GM10248 (cell line): ENCODE measurements around the gene TPP2.

Experiments used
- CTCF ChIA-PET: fragments of 300-600 bp; sonication (Branson Sonifier 250); formaldehyde crosslinking; extraction: SDS; loops from one replicate; lab custom pipeline; 2021; ENCODE audit warnings: antibody characterized with exemption; lab: Yijun Ruan, JAX
- POLR2A ChIA-PET: fragments of 350-650 bp; sonication (Branson Sonifier 250); formaldehyde crosslinking; extraction: SDS; loops from one replicate; lab custom pipeline; 2020; ENCODE audit warnings: antibody characterized with exemption; lab: Yijun Ruan, JAX
- DNase-seq: peaks from one replicate; pipeline ENCODE4 v3.0.0; 2012; ENCODE audit errors: extremely low spot score
- TF ChIP-seq, protein P1 (sequence below): IDR thresholded peaks from 2 replicates; pipeline ENCODE4 v1.5.1; 2012; ENCODE audit warnings: mild to moderate bottlenecking, low read depth; ENCODE audit errors: extremely low read depth, missing control alignments, control extremely low read depth

TPP2 gene

DNA sequence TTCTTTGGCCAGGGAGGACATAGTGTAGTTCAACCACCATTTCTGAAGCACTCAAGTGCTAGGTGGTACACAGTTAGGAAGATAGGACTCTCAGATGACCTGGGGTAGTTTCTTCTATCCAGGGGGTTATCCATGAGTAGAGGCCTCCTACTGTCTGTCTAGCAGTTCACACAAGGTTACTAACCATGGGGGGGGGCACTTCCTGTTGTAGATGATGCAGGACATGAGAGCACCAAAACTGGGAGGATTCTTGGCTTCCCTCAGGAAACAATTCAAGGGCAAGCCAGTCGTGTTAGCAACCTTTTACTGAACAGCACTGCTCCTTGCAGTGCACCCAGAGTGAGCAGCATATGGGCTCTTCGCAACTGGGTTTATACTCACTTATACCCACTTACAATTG is 8.9 kb upstream of the TPP2 start:
- CTCF ChIA-PET, result no interaction called here
- no peak for DNase-seq
- POLR2A ChIA-PET, result no interaction called here
- TF ChIP-seq, protein P1, sequence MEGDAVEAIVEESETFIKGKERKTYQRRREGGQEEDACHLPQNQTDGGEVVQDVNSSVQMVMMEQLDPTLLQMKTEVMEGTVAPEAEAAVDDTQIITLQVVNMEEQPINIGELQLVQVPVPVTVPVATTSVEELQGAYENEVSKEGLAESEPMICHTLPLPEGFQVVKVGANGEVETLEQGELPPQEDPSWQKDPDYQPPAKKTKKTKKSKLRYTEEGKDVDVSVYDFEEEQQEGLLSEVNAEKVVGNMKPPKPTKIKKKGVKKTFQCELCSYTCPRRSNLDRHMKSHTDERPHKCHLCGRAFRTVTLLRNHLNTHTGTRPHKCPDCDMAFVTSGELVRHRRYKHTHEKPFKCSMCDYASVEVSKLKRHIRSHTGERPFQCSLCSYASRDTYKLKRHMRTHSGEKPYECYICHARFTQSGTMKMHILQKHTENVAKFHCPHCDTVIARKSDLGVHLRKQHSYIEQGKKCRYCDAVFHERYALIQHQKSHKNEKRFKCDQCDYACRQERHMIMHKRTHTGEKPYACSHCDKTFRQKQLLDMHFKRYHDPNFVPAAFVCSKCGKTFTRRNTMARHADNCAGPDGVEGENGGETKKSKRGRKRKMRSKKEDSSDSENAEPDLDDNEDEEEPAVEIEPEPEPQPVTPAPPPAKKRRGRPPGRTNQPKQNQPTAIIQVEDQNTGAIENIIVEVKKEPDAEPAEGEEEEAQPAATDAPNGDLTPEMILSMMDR, result no peak

DNA sequence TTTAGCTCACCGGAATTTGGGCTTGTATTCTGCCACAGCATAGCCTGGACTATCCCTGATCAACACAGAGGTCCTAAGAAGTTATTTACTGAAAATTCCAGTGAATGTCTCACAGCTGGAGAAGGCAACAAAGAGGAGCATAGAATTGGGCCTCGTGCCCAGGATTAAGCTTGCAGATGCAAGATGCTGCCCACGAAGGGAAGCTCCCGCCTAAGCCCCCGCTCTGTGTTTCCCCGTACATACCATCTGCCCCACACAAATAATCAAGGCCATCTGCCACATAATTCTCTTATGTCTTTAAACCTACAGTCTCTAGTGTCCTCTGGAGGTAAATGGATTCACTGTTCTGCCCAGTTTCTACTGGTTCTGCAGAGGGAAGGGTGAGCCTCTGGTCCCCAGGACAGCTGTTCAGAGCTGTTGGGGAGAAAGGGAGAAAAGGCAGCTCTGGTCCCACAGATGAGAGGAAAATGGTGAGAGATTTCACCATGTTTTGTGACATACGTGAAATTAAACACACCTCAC is 7.4 kb upstream of the TPP2 start:
- CTCF ChIA-PET, result interaction anchor here (0.9 to 9.7 kb wide), 9 partner anchors 7 to 281 kb away, joined by 3 to 103 read pairs (median 4); no protein-coding TSS in a partner anchor
- no peak for DNase-seq
- TF ChIP-seq, protein P1, result no peak
- POLR2A ChIA-PET, result no interaction called here

DNA sequence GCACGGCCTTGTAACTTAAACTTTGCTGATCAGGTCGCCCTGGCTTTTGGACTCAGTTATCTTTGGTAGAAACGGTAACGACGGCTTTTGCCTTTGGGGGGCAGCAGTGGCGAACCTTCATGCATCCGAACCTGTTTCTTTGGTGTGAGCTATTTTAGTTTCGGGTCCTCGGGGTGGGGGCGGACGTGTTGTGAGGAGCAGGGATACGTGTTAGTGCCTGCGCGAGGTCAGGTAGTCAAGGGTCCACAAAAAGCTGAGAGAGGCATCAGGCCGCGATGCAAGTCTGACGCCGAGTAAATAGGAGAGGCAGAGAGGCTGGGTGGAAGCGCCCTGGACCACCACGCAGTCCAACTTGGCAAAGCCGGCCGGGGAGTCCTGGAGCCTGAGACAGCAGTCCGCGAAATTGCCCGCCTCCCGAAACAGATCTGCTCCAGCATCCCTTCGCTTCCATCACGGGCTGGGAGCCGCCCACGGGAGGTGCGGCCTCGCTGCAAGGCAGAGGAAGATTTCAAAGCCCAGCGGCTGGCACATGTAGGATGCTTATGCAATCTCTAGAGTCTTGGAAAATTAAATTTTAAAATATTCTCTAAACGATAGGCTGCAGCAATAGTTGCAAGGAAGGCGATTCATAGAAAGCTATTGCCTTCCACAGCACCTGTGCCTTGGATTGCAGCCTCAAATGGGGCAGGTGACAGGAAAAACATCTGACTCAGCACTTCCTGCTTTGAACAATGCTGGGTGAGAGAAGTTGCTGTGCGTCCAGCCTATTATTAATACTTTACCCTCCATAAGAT is 4.6 kb upstream of the TPP2 start:
- TF ChIP-seq, protein P1, result peak; percentile 90
- peak; percentile 68 for DNase-seq
- POLR2A ChIA-PET, result interaction anchor here (0.6 kb wide), 2 partner anchors 49 to 754 kb away, joined by 3 to 4 read pairs; no protein-coding TSS in a partner anchor
- CTCF ChIA-PET, result interaction anchor here (0.7 to 9.7 kb wide), 35 partner anchors 8 to 311 kb away, joined by 3 to 103 read pairs (median 4); partner anchors contain the start of gene ERCC5

DNA sequence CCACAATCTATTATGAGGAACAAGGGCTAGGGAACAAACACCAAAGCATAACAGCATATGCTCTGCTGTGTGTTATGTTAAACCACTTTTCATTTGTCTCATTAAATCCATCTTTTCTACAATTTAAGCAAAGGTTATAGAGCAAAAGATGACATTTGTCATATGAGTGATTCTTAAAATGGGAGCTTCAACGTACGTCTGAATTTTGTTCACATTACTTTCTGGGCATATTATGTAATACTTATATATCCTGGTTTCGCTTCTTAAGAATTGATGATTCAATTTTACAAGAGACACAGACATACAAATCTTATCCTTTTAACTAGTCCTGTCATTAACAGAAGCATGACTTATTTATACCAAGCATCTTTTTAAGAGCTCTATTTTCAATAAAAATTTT is 3.3 kb upstream of the TPP2 start:
- POLR2A ChIA-PET, result interaction anchor here (0.5 kb wide), 1 partner anchor 31 kb away, joined by 8 read pairs; no protein-coding TSS in a partner anchor
- CTCF ChIA-PET, result interaction anchor here (0.7 to 9.7 kb wide), 10 partner anchors 9 to 254 kb away, joined by 3 to 103 read pairs (median 8); partner anchors contain the start of gene ERCC5

DNA sequence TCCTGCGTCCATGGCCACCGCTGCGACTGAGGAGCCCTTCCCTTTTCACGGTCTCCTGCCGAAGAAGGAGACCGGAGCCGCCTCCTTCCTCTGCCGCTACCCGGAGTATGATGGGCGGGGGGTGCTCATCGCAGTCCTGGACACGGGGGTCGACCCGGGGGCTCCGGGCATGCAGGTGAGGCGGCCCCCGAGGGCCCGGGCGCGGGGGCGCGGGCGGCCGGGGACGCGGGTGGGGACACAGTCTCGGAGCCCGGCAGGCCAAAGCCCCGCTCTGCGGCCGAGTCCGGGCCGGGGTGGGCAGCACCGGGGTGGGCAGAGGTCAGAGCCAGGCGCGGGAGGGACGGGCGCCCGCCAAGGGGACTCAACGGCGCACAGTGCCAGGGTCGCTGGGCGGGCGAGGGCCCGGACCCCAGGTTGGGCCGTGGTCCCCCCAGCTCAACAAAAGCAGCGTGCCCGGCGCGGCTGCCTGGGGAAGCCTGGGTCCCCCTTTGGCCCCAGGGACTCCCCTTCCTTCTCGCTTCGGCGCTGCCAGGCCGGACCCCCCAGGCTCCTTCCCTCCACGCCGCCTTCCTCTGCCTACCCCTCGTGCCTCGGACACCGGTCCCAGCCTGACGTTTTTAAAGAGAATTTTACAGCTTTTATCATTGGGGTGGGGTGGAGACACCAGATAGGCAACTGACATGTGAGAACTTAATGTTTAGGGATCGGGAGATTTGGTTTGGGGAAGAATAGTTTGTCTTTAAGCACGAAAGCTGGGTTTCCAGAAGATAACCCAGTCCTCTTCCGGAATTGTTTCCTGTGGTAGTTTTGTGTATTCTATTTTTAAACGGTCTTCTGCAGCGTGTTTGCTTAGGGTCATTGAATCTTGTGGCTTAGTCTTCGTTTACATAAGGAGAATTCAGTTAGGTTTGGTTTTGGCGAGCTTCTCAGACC is 509 bp downstream of the TPP2 start:
- POLR2A ChIA-PET, result interaction anchor here (0.6 to 1.7 kb wide), 3 partner anchors 8 to 249 kb away, joined by 3 to 8 read pairs (median 7); partner anchors contain the start of gene ERCC5
- CTCF ChIA-PET, result interaction anchor here (0.7 to 9.7 kb wide), 5 partner anchors 9 to 205 kb away, joined by 3 to 103 read pairs (median 4); no protein-coding TSS in a partner anchor
- TF ChIP-seq, protein P1, result no peak
- DNase-seq, result peak; percentile 30

More for the DNA sequence above, 3.3 kb upstream of the TPP2 start:
- TF ChIP-seq, protein P1, result no peak
- DNase-seq, result no peak
